ENCODE results near the gene SRBD1. TPM values are rescaled to one million over a fixed set of nuclear protein-coding genes. Genes with fewer than 3 reads are reported as not detected.

SRBD1 gene
- total and polyA plus RNA-seq, 4 donors = 4.0 to 22.2 (median 10.0) TPM

- no peak for DNase-seq (ENCODE audit: low spot score)
- H3K4me3 ChIP-seq (ENCODE audit: low read depth in 1 of 3, low read length in 3 of 3) = no peak overlapping the region
- peaks cover 7 to 51% (median 36%) of the 10 kb centered on the region in 4 donors for H3K36me3 ChIP-seq (ENCODE audit: control insufficient read depth in 4 of 4, insufficient read depth in 3 of 4, low read depth in 1 of 4, low read length in 3 of 4)
- H3K27ac ChIP-seq (ENCODE audit: low read depth in 1 of 2, low read length in 2 of 2) = no peak overlapping the region
- H3K4me1 ChIP-seq (ENCODE audit: control insufficient read depth in 4 of 4, insufficient read depth in 4 of 4, low read length in 3 of 4) = no peaks in the 10 kb centered on the region
- TF ChIP-seq RAD21 (IDR thresholded peaks at IDR 0.05) = no peak
- no peak for TF ChIP-seq SP1 (IDR thresholded peaks at IDR 0.05)
- TF ChIP-seq MAX (IDR thresholded peaks at IDR 0.05) = no peak
- TF ChIP-seq ATF3 (IDR thresholded peaks at IDR 0.05) = no peak
- no peak for TF ChIP-seq RXRA (IDR thresholded peaks at IDR 0.05)
- no peak overlapping the region for H3K9ac ChIP-seq (ENCODE audit: low read depth in 1 of 2, low read length in 2 of 2)
- no peaks in the 10 kb centered on the region for H3K27me3 ChIP-seq (ENCODE audit: control insufficient read depth in 4 of 4, insufficient read depth in 4 of 4, low read length in 3 of 4)
- H3K9me3 ChIP-seq (ENCODE audit: control insufficient read depth in 4 of 4, low read length in 3 of 4) = peaks cover 6 to 14% (median 12%) of the 10 kb centered on the region in 4 donors
Observed at GRCh38 chr2:45545943-45546342, 65.1 kb downstream of the SRBD1 start.

GRCh38 chr2:45543257-45543656 is 67.8 kb downstream of the SRBD1 start:
- H3K4me3 ChIP-seq (ENCODE audit: low read depth in 1 of 3, low read length in 3 of 3) = no peak overlapping the region
- peaks cover 6 to 15% (median 13%) of the 10 kb centered on the region in 4 donors for H3K9me3 ChIP-seq (ENCODE audit: control insufficient read depth in 4 of 4, low read length in 3 of 4)
- H3K27ac ChIP-seq (ENCODE audit: low read depth in 1 of 2, low read length in 2 of 2) = no peak overlapping the region
- no peak for DNase-seq (ENCODE audit: low spot score)
- 98% methylated on average over 1 of the region's 1 CpG for WGBS
- TF ChIP-seq MAX (IDR thresholded peaks at IDR 0.05) (no peak), EGR1 (IDR thresholded peaks at IDR 0.05; ENCODE audit: low read depth in 2 of 2) (no peak), ZBTB33 (IDR thresholded peaks at IDR 0.05) (no peak), RAD21 (IDR thresholded peaks at IDR 0.05) (no peak), GABPA (IDR thresholded peaks at IDR 0.05 in 1 of 2, conservative IDR thresholded peaks at IDR 0.05 in 1 of 2) (no peak), ATF3 (IDR thresholded peaks at IDR 0.05) (no peak), SP1 (IDR thresholded peaks at IDR 0.05) (no peak), HNF4G (IDR thresholded peaks at IDR 0.05) (no peak), REST (IDR thresholded peaks at IDR 0.05) (no peak), RXRA (IDR thresholded peaks at IDR 0.05) (no peak)
- H3K9ac ChIP-seq (ENCODE audit: low read depth in 1 of 2, low read length in 2 of 2) = no peak overlapping the region
- peaks cover 7 to 48% (median 38%) of the 10 kb centered on the region in 4 donors for H3K36me3 ChIP-seq (ENCODE audit: control insufficient read depth in 4 of 4, insufficient read depth in 3 of 4, low read depth in 1 of 4, low read length in 3 of 4)
- no peaks in the 10 kb centered on the region for H3K27me3 ChIP-seq (ENCODE audit: control insufficient read depth in 4 of 4, insufficient read depth in 4 of 4, low read length in 3 of 4)
- no peaks in the 10 kb centered on the region for H3K4me1 ChIP-seq (ENCODE audit: control insufficient read depth in 4 of 4, insufficient read depth in 4 of 4, low read length in 3 of 4)
